Parathyroid adenoma (tissue), 2 donors: ENCODE measurements around the gene LGI4.

Source experiments
- H2AFZ ChIP-seq: fragments of 300-600 bp; sonication (generic); one replicate; pipeline ENCODE4 v1.7.0; 2017; ENCODE audit warnings: antibody characterized with exemption, mild to moderate bottlenecking
- H3K27ac ChIP-seq: fragments of 300-600 bp; sonication (generic); one replicate; pipeline ENCODE4 v1.7.0; 2017
- H3K27me3 ChIP-seq: fragments of 300-600 bp; sonication (generic); one replicate; pipeline ENCODE4 v1.7.0; 2017; ENCODE audit warnings: low read length; ENCODE audit not compliant: control insufficient read depth, insufficient read depth
- H3K36me3 ChIP-seq: fragments of 300-600 bp; sonication (generic); one replicate; pipeline ENCODE4 v1.7.0; 2017; ENCODE audit warnings: low read length; ENCODE audit not compliant: control insufficient read depth, insufficient read depth
- H3K4me1 ChIP-seq: fragments of 300-600 bp; sonication (generic); one replicate; pipeline ENCODE4 v1.7.0; 2017; ENCODE audit warnings: control low read depth
- H3K4me2 ChIP-seq: fragments of 300-600 bp; sonication (generic); one replicate; pipeline ENCODE4 v1.7.0; 2017; ENCODE audit warnings: low read length
- H3K4me3 ChIP-seq: fragments of 300-600 bp; sonication (generic); one replicate; pipeline ENCODE4 v1.7.0; 2017; ENCODE audit warnings: low read depth, low read length
- H3K79me2 ChIP-seq: fragments of 300-600 bp; sonication (generic); one replicate; pipeline ENCODE4 v1.7.0; 2017; ENCODE audit warnings: control low read depth
- H3K9ac ChIP-seq: fragments of 300-600 bp; sonication (generic); one replicate; pipeline ENCODE4 v1.7.0; 2017; ENCODE audit warnings: mild to moderate bottlenecking
- H3K9me3 ChIP-seq: fragments of 300-600 bp; sonication (generic); one replicate; pipeline ENCODE4 v1.7.0; 2017; ENCODE audit warnings: low read length; ENCODE audit not compliant: control insufficient read depth
- CTCF ChIP-seq: fragments of 300-600 bp; sonication (generic); IDR thresholded peaks from one replicate; pipeline ENCODE4 v1.7.0; 2017; ENCODE audit warnings: antibody characterized with exemption, mild to moderate bottlenecking
- donor health status: primary hyperparathyroidism.

The LGI4 gene

GRCh38 chr19:35134601-35135242 lies at the start of gene LGI4:
LGI4 (minus strand) TSS chr19:35135059; CDS start chr19:35134680, 379 bp downstream.
- Histone ChIP-seq H3K27me3 (no peaks in the 10 kb centered on the region), H3K79me2 (no peaks in the 10 kb centered on the region), H3K4me1 (no peaks in the 10 kb centered on the region), H3K9ac (no peak within 1 kb of the TSS), H2AFZ (no peak within 1 kb of the TSS), H3K4me2 (no peak within 1 kb of the TSS), H3K4me3 (no peak within 1 kb of the TSS), H3K27ac (no peak within 1 kb of the TSS), H3K36me3 (no peaks in the 10 kb centered on the region), H3K9me3 (no peaks in the 10 kb centered on the region)
- no peak for TF ChIP-seq CTCF

- Histone ChIP-seq H3K4me3 (no peak overlapping the region), H3K79me2 (no peaks in the 10 kb centered on the region), H3K27ac (no peak overlapping the region), H3K27me3 (no peaks in the 10 kb centered on the region), H3K9ac (no peak overlapping the region), H3K4me1 (no peaks in the 10 kb centered on the region), H3K9me3 (no peaks in the 10 kb centered on the region), H3K36me3 (no peaks in the 10 kb centered on the region), H2AFZ (no peak overlapping the region), H3K4me2 (no peak overlapping the region)
- no peak for TF ChIP-seq CTCF
Observed at GRCh38 chr19:35184267-35184666, 49.4 kb upstream of the LGI4 start.

GRCh38 chr19:35181387-35181786 lies 46.5 kb upstream of the LGI4 start:
- no peak for TF ChIP-seq CTCF

GRCh38 chr19:35179830-35180229 lies 45.0 kb upstream of the LGI4 start:
- TF ChIP-seq CTCF = no peak
- Histone ChIP-seq H3K27ac (no peak overlapping the region), H3K9me3 (no peaks in the 10 kb centered on the region)

More at GRCh38 chr19:35181387-35181786, 46.5 kb upstream of the LGI4 start:
- Histone ChIP-seq H2AFZ (no peak overlapping the region), H3K4me3 (no peak overlapping the region), H3K9ac (no peak overlapping the region), H3K27me3 (no peaks in the 10 kb centered on the region), H3K27ac (no peak overlapping the region), H3K36me3 (no peaks in the 10 kb centered on the region), H3K4me1 (no peaks in the 10 kb centered on the region), H3K79me2 (no peaks in the 10 kb centered on the region), H3K9me3 (no peaks in the 10 kb centered on the region), H3K4me2 (no peak overlapping the region)

GRCh38 chr19:35178701-35179100 lies 43.8 kb upstream of the LGI4 start:
- H3K79me2 ChIP-seq = no peaks in the 10 kb centered on the region
- no peak overlapping the region for H2AFZ ChIP-seq
- H3K27me3 ChIP-seq = no peaks in the 10 kb centered on the region
- H3K9ac ChIP-seq = no peak overlapping the region
- no peaks in the 10 kb centered on the region for H3K4me1 ChIP-seq
- H3K9me3 ChIP-seq = no peaks in the 10 kb centered on the region
- no peak overlapping the region for H3K27ac ChIP-seq
- no peak overlapping the region for H3K4me3 ChIP-seq
- H3K4me2 ChIP-seq = no peak overlapping the region
- no peaks in the 10 kb centered on the region for H3K36me3 ChIP-seq
- no peak for TF ChIP-seq CTCF

More at GRCh38 chr19:35179830-35180229, 45.0 kb upstream of the LGI4 start:
- H3K27me3 ChIP-seq = no peaks in the 10 kb centered on the region
- H3K4me1 ChIP-seq = no peaks in the 10 kb centered on the region
- H3K36me3 ChIP-seq = no peaks in the 10 kb centered on the region
- H3K9ac ChIP-seq = no peak overlapping the region
- no peak overlapping the region for H2AFZ ChIP-seq
- no peak overlapping the region for H3K4me2 ChIP-seq
- no peaks in the 10 kb centered on the region for H3K79me2 ChIP-seq
- H3K4me3 ChIP-seq = no peak overlapping the region
